GM19023 (cell line): ENCODE data around the gene PACSIN1.
"Not testable (repeated sequence)": the region's sequence is repeated elsewhere in the genome, so short reads cannot be mapped to it uniquely, and the experiment has no call there.

Source experiments
- ATAC-seq: cut with Tn5 transposase; IDR thresholded peaks from one replicate; pipeline ENCODE4 v1.9.1; 2021; ENCODE audit warnings: mild to moderate bottlenecking, moderate library complexity; ENCODE audit not compliant: unreplicated experiment

PACSIN1 gene

DNA sequence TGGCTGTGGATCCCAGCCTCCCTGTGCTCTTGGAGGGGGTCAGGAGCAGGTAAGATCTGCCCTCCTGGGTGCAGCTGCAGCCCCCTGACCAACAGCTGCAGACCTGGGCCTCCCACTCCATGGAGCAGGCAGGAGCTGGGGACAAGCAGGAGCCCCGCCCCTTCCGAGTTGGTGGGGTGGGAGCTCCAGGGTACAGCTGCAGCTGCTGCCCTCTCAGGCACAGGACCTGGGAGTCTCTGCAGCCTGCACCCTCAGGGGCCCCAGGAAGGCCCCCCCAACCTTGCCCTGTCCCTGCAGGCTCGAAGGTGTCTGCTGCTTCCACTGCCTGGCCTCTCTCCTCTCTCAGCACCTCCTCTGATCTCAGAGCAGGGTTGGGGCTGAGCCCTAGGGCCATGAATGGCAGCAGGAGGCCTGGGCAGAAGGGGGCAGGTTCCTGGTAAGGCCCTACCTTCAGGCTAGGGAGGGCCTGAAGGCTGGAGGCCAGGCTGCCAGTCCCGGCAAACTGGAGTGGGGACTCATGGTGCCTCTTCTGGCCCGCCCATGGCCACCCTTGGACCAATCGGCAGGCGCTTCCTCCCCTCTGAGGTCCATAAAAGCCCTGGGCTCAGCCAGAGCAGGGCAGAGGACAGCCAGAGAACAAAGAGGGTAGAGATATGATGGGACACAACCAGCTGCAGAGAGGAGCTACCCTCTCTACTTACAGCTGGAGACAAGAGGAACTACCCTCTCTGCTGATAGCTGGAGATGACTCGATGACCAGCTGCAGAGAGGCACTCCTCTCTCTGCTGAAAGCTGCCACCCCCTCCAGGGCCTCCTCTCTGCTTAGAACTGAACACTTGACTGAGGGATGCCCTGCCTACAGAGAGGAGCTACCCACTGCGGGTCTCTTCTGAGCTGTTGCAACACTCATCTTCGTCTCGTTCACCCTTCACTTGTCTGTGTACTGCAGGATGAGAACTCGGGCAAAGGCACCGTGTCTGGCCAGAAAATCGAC is 7.8 kb upstream of the PACSIN1 start:
- ATAC-seq: no peak

DNA sequence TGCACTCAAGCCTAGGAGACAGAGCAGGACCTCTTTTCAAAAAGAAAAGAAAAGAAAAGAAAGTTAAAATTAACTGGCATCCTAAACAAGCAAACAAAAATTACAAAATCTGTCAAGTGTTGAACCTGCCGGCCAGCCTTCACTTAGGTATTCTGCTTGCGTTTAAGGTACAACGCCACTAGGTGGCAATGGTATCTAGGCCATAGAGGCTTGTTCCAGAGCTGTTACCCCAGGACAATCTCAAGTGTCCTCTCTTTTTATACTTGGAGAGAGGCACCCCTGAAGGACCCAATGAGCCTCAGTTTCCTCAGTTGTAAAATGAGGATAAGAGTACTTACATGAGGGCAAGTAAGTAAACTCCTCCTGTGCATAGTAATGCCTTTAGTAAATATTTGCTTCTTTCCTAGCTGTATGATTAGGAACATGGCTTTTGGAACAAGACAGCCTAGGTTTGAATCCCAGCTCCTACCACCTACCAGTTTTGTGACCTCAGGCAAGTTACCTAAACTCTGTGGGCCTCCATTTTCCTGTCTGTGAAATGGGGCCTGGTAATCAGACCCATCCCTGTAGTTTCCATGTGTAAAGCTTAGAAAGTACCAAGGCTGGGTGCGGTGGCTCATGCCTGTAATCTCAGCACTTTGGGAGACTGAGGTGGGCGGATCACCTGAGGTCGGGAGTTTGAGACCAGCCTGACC is 5.8 kb upstream of the PACSIN1 start:
- ATAC-seq: no peak

DNA sequence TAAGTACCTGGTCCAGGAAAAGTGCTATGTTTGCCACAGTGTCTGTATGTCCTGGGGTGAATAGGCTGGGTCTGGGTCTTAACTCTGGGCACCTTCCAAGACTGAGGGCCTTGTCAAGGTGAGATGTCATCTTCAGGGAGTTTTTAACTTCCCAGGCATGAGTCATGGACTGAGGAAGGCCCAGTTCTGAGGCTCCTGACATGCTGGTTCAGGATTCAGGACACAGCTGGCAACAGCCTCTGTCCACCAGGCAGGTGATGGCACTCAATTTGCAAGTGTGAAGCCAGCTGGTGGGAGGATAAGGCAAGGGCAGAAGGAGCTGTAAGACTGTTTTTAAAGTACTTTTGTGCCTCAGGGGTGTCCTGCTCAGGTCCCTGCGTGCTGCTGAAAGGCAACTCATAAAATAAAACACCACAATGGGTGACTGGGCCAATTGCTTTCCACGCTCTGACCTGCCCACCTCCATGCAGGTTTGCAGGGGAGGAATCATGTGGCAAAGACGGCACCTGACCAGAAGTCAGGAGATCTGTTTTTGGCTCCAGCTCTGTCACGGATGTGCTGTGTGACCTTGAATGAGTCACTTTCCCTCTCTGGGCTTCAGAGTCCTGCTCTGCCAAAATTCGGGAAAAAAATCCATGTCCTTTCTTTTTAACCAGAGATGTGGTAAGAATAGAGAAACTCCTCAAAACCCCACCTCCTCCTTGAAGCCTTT is 4.9 kb upstream of the PACSIN1 start:
- no peak for ATAC-seq

DNA sequence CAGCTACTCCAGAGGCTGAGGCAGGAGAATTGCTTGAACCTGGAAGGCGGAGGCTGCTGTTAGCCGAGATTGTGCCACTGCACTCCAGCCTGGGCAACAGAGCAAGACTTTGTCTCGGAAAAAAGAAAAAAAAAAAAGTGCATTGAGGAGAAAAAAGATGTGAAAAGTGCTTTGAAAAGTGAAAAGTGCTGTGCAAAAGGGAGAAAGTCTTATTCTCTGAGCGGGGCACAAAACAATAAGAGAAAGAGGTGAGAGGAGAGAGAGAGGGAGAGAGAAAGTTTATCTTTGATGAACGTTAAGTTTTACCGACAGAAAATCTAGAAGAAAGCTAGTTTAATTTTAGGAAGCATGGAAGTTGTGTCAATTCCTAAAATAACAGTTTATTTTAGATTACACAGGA is 3.9 kb upstream of the PACSIN1 start:
- no peak for ATAC-seq

DNA sequence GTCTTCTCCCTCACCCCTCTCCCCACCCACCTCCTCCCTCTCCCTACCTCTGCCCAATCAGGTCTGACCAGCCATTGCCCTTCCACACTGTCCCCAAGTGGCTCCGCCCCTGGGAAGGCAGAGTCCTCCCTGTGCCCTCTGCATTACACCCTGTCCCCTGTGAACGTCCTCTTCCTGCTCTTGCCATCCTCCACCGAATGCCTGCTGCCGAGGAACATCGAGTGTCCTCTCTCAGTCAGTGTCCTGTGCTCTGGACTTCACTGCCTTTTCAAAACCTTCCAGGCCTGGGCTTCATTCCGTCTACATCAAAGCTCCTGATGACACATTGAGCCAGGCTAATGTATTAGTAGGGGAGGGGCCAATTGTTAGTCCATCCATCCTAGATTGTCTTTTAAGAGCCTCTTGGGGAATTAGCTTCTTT is 3.3 kb upstream of the PACSIN1 start:
- no peak for ATAC-seq

DNA sequence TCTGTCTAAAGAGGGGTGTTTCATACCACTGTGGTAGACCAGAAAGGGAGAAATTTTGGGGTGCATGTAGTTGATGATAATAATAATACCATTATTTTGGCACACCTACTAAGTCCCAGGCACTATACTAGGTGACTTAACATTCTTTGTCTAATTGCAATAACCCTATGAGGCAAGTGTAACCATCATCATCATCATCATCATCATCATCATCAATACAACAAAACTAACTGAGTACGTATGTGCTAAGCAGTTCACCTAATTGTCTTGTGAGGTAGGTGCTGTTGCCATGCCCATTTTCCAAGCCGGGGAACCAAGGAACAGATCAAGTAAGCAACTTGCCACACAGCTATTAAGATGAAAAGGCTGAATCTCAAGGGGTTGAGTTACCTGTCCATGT is 2.6 kb upstream of the PACSIN1 start:
- ATAC-seq: no peak

DNA sequence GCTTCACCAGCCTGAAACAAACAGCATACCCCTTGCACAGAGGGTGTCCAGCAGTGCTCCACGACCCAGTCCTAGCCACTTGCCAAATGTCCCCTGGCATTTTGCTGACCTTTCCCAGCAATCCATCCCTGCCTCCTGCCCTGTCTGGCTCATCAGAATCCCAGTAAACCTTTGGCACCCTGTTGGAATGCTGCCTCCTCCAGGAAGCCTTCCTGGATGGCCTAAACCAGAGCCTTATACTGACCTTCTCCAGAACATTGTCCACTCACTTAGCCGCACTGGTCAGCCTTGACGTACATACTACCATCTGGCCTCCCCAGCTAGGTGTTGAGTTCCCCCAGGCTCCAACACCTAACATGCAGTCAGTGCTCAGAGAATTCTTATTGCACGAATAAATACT is 2.0 kb upstream of the PACSIN1 start:
- no peak for ATAC-seq

DNA sequence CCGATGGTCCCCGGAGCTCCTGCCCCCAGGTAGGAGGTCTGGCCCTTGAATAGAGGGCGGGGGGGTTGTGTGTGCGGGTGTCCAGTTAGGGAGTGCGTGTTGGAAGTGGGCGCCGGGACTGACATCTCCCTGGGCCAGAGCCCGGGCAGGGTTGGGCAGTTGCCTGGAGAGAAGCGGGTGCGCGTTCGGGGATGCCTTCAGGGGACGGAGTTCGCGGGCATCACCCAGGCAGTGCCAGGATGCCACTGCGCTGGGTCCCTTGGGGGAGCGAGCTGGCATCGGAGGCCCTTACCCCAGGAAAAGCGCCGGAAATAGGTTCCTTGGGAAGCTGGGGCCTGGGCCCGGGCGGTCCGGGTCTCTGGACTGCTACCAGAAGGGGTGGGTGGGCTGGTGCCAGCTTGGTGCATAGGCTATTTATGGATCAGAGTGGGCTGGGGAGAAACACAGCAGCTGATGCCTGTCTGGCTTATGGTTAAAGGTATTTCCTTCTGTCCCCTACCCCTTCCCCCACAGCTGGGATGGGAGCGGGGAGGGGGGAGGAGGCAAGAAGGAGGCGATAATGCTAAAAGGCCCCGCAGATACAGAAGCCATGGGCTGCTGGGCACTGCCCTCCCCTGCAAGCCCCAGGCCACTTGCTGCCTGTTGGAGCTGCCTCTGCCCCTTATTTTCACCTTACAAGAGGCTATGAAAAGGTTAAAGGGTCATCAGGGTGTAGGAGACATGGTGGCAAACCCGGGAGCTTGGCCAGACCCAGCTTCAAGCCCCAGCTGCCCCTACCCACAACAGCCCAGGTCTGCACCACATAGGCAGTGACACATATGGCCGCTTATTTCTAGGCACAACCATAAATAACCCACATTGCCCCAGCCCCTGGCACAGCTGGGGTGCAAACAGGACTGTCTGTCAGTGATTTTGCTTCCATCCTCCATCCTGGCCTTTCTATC is 638 bp downstream of the PACSIN1 start:
- ATAC-seq: no peak

DNA sequence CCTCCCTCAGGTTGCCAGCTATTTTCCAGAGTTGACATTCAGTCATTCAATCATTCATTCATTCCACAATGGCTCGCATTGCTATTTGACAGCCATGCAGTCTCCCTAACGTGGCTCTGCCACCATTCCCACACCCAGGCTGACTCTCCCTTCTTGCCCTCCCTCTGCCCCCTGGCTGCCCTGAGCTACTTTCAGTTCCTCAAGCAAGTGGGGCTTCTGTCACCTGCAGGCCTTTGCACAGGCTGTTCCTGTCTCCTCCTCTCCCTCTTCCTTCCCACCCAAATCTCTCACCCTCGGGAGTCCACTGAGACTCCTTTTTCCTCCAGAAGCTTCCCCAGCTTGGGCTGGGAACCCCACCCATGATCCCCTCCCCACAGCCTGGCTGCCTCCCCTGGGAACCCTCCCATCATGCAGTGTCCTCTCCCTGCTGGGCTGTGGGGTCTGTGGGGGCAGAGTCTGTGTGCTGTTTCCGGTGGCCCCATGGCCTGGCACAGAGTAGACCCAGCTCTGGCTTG is 2.6 kb downstream of the PACSIN1 start:
- ATAC-seq: no peak

DNA sequence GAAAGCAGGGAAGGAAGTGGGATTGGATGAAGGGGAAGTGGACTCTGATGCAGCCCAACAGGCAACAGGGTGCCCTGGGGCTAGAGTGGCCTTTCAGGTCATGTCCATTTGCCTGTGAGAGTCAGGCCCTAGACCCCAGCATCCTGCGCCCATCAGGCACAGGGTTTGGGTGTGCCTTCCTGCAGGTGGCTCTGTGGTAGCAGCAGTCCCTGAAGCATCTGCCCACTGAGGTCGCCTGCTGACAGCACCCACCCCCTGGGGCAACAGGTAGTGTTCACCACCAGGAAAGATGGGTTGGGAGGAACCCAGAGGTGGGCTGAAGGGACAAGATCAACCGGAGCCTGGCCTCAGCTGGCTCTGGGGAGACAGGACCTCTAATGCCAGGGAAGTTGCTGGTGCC is 3.6 kb downstream of the PACSIN1 start:
- no peak for ATAC-seq

DNA sequence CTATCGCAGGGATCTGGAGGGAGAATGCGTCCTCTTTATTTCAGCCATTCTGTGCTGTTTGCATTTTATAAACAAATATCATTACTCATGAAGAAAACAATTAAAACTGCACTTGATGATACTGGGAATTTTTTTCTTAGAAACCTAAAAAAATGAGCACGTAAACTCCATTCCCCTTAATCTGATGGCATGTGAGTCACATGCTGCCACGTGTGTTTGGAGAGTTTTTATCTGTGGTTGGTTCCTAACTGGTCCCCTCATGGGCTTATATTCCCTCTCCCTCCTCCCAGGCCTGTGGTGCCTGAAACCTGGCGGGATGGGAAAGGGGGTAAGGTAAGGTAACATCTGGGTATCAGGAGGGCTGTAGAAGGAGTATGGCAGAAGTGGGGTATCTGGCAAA is 6.5 kb downstream of the PACSIN1 start:
- no peak for ATAC-seq

DNA sequence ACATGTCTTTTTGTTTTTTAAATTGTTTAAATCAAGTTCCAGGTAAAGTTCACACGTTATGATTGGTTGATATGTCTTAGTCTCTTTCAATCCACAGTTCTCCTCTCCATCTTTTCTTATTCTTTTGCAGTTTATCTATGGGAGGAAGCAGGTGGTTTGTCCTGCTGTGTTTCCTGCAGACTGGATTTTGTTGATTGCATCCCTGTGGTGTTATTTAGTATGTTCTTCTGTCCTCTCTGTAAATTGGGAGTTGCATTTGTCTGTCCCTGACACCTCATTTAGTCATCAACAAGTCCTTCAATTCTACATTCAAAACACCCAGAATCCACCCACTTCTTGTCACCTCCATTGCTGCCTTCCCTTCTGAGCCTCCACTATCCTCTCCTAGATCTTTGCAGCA is 8.1 kb downstream of the PACSIN1 start:
- ATAC-seq: no peak

DNA sequence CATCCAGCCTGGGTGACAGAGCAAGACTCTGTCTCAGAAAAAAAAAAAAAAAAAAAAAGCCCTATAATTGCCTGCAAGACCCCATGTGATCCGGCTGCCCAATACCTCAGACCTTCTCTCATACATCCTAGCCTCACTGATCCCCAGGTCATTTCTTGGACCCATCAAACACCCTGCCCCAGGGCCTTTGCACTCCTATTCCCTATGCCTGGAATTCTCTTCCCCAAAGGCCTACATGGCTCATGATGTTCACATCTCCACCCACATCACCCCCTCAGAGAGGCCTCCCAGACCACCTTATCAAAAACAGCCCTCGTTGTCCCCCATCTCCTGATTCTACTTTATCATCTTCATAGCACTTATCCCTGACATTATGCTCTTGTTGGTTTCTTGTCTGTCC is 8.9 kb downstream of the PACSIN1 start:
- no peak for ATAC-seq

DNA sequence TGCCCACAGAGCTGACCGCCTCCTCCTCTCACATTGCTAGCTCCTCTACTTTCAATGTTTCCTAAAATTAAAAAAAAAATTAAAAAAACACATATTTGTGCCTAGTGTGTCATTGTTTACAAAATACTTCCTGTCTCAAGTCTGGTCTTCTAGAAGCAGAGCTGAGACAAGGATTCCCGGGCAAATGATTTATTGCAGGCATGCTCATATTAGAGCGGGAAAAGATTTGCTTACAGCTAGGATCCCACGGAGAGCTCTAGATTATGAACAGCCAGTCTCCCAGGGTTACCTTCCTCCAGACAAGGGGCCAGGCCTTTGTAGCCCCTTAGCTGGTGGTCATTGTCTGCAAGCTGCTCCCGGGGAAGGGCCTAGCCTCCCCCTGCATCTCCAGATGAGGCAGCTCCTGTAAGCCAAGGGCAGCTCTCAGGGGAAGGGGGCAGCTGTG is 9.4 kb downstream of the PACSIN1 start:
- no peak for ATAC-seq

DNA sequence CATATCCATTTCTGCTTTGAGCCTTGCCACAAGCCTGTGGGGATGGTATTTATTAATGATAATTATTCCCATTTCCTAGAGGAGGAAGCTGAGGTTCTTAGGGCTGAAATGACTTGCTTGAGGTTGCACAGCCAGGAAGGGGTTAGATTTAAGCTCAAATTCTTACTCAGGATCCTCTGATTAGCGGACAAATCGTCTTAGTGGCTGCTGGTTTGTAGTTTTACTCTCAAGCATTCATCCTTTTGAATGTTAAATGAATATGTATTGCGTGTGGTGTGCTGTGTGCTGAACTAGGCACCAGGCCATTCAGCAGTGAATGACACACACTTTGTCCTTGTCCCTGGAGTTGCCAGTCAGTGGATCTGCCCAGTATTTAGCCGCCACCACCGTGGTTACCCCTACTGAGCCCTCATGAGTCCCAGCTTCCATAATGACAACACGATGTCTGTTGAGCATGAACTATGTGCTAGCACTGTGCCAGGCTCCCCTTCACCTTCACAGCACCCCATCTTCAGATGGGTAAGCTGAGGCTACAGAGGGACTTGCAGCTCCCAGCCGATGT is 10.0 kb downstream of the PACSIN1 start:
- no peak for ATAC-seq

DNA sequence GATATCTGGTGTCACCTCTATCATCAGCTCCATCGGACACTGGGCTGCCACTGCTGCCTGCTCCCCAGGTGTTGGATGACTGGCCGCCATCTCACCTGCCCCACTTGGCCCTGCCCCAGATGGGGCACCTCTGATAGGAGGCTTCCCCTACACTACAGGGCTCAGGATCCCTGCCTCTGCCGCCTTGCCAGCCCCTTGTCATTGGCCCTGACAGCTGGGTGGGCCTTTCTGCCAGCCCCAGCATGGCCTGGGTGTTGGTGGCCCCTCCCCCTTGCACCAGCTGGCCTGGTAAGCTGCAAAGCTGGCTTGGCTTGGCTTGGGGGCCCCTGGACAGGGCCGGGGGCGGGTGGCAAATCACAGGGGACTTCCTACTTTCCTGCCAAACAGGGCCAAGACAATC is 10.6 kb downstream of the PACSIN1 start:
- no peak for ATAC-seq

DNA sequence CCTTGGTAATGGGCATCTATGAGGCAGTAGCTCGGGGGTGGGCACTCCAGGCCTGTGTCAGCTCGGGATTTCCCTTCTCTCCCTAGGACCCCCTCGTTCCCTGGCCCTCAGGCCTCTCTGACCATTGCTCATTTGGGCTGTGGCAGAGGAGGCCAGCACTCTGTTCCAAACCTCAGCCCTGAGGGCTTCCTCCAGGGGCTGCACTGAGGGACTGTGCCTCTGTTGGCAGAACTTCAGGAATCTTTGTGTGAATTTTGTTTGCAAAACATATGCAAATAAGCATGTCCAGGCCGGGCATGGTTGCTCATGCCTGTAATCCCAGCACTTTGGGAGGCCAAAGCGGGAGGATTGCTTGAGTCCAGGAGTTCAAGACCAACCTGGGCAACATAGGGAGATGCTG is 11.0 kb downstream of the PACSIN1 start:
- no peak for ATAC-seq

DNA sequence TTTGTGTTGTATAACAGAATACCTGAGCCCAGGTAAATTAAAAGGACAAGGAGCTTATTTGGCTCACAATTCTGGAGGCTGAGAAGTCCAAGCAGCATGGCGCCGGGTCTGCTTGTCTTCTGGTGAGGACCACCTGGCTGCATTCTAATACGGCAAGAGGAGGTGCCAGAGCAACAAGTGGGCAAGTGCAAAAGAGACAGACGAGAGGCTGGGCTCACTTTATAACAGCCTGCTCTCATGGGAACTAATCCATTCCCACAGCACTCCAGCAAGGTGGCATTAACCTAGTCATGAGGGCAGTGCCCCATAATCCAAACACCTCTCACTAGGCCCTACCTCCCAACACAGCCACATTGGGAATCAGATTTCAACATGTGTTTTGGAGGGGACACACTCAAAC is 12.9 kb downstream of the PACSIN1 start:
- no peak for ATAC-seq

DNA sequence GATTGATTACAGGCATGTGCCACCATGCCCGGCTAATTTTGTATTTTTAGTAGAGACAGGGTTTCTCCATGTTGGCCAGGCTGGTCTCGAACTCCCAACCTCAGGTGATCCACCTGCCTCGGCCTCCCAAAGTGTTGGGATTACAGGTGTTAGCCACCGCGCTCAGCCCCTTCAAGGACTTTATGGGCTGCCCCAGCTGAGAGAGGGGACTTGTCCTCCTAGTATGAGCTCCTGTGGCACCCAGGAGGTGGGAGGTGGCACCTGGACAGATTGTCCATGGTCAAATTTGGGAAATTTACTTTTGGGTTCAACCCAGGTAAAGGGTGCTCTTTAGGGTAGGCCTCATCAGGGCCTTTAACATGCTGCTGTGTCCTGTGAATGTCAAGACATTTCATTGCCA is 17.9 kb downstream of the PACSIN1 start:
- not testable (repeated sequence) for ATAC-seq

DNA sequence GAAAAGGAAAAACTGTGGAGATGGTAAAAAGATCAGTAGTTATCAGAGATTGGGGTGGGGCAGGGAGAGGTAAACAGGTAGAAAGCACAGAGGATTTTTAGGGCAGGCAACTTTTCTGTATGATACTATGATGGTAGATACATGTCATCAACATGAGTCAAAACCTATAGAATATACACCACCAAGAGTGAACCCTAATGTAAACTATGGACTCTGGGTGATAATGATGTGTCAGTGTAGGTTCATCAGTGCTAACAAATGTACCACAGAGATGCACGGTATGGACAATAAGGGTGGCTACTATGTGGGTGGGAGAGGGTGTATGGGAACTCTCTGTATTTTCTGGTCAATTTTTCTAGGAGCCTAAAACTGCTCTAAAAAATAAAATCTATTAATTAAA is 18.5 kb downstream of the PACSIN1 start:
- no peak for ATAC-seq
